ENCODE data around the gene TBC1D3E. TPM values are rescaled to one million over a fixed set of nuclear protein-coding genes. Genes with fewer than 3 reads are reported as not detected.
"Not testable (repeated sequence)": the region's sequence is repeated elsewhere in the genome, so short reads cannot be mapped to it uniquely, and the experiment has no call there.

The TBC1D3E gene
- total RNA-seq = not detected

DNA sequence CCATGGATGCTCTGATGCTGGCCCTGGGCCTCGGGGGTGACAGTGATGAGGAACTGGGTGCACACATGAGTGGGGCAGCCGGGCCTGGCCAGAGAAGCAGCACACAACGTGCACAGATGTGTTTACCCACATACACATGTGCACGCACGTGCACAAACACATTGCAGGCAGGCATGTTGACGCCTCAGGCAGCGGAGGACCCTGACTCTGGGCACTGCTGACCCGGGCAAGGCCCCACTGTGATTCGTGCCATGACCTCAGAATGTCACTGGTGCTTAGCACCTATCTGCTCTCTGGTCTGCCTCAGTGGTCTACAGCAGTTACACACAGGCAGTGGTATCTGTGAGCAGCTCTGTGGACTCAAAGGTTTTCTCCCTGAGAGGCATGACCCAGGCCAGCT is at the start of gene TBC1D3E:
Gene TBC1D3E, plus strand, starts transcription at position 301 of the 400 bp plus-strand sequence. CDS start 1,545 bp downstream, outside the sequence.
- H3K9me3 ChIP-seq; H3K4me3 ChIP-seq; H3K36me3 ChIP-seq; DNase-seq (ENCODE audit: low spot score in 2 of 2); H3K4me1 ChIP-seq; H3K27me3 ChIP-seq; H3K27ac ChIP-seq: not testable (repeated sequence)
- no CpG with 5 or more reads among the region's 9 CpGs for WGBS

DNA sequence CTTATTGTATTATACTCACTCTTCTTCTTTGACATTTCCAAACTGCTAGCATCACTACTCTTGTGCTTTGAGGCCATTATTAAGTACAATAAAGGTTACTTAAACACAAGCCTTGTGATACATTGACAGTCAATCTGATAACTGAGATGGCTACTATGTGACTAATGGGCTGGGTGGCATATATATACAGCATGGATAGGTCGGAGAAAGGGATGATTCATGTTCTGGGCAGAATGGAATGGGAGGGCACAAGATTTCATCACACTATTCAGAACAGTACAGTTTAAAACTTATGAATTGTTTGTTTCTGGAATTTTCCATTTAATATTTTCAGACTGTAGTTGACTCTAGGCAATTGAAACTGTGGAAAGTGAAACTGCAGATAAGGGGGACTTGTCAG is 40.4 kb upstream of the TBC1D3E start:
- H3K27ac ChIP-seq; H3K9me3 ChIP-seq; H3K36me3 ChIP-seq; H3K4me1 ChIP-seq; H3K27me3 ChIP-seq; H3K4me3 ChIP-seq; DNase-seq (ENCODE audit: low spot score in 2 of 2): not testable (repeated sequence)
- no CpG with 5 or more reads among the region's 1 CpG for WGBS

DNA sequence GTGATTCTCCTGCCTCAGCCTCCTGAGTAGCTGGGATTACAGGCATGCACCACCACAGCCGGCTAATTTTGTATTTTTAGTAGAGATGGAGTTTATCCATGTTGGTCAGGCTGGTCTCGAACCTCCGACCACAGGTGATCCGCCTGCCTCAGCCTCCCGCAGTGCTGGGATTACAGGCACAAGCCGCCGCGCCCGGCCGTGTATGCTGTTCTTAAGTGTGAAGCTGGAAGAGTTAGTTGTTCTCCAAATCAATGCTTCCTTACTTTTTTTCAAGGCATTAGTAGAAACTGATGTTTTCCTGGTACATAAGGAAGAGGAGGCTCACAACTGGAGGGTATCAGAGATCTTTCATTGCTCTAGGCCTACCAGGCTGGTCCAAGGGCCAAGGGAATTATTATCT is 39.6 kb upstream of the TBC1D3E start:
- H3K4me3 ChIP-seq, H3K27ac ChIP-seq, H3K9me3 ChIP-seq, H3K36me3 ChIP-seq, H3K4me1 ChIP-seq, H3K27me3 ChIP-seq: not testable (repeated sequence)
- DNase-seq (ENCODE audit: low spot score in 2 of 2) = peak; percentile 21 to 29
- WGBS = no CpG with 5 or more reads among the region's 10 CpGs

DNA sequence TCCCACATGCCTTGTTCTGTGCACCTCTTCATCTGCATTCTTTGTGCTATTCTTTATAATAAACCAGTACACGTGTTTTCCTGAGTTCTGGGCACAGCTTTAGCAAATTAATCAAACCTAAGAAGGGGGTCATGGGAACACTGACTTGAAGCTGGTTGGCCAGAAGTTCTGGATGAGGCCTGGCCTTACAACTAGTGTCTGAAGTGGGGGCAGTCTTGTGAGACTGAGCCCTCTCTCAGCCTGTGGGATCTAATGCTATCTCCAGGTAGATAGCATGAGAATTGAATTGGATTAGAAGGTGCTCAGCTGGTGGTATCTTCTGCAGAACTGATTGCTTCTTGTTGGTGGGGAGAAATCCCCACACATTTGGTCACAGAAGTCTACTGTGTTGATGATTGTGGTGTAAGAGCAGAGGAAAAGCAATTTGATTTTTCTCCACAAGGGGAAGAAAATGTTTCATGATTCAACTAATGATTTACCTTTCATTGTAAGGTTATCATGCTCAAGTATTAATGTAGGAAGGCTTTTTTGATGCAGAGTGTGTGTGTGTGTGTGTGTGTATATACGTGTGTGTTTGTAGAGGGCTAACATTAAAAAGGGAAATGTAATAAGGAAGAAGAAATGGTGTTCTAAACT is 33.6 kb upstream of the TBC1D3E start:
- not testable (repeated sequence) for H3K27ac ChIP-seq; DNase-seq (ENCODE audit: low spot score in 2 of 2); H3K9me3 ChIP-seq; H3K4me1 ChIP-seq; H3K36me3 ChIP-seq; H3K27me3 ChIP-seq; H3K4me3 ChIP-seq
- no CpG with 5 or more reads among the region's 2 CpGs for WGBS

DNA sequence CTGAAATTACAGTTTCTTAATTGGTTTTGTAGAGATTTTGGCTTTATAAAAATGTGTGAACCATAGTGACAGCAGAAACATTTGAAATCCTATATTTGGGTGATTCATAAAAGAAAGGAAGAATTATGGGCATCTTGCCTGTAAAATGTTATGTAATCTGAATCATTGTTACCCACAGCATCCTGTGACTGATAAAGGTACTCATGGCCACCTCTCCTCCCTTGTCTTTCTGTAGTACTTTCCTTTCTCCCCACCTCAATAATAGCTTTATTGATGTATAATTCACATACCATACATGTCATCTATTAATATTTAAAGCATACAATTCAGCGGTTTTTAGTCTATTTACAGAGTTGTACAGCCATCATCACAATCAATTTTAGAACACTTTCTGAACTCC is 28.5 kb upstream of the TBC1D3E start:
- not testable (repeated sequence) for H3K27me3 ChIP-seq; DNase-seq (ENCODE audit: low spot score in 2 of 2)

DNA sequence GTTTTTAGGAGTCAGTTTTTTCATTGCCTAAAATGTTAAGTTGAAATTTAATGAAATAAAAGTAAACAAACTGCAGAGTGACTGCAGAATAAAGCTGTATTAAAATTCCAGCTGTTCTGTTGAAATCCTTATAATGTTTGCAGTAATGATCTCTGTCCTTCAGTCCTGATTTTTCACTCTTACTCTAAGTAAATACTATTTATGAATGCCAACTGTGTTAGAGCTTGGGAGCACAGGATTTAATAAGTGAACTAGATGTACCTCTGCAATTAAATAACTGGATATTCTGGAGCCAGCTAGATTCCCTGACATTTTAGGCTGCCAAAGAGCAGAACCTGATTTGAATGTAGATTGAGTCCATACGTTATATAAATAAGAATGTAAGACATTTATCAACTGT is 7.9 kb upstream of the TBC1D3E start:
- DNase-seq (ENCODE audit: low spot score in 2 of 2); H3K4me1 ChIP-seq; H3K27ac ChIP-seq; H3K36me3 ChIP-seq; H3K9me3 ChIP-seq; H3K27me3 ChIP-seq; H3K4me3 ChIP-seq: not testable (repeated sequence)
- no CpG with 5 or more reads among the region's 1 CpG for WGBS

More for the DNA sequence above, 28.5 kb upstream of the TBC1D3E start:
- WGBS = no CpG with 5 or more reads among the region's 1 CpG
- not testable (repeated sequence) for H3K4me1 ChIP-seq, H3K27ac ChIP-seq, H3K9me3 ChIP-seq, H3K36me3 ChIP-seq, H3K4me3 ChIP-seq

DNA sequence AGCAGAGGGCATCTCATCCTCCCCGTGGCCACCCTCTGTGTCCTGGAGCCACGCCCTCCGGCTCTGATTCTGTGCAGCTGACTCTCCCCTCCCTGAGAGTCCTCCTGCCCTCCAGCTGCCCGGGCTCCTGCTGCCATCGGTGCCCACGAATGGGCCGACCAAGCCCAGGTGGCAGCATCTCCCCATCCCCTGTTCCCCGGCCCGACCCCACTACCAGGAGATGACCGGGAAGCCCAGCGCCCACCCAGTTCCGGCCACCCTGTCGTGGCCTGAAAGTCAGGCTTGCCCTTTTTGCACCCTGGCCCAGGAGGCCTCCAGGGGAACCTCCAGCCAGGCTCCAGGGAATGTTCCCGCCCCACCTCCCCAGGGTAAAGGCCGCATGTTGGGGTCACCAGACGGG is 7.1 kb downstream of the TBC1D3E start:
- H3K9me3 ChIP-seq, H3K27me3 ChIP-seq, H3K4me1 ChIP-seq, H3K36me3 ChIP-seq, H3K4me3 ChIP-seq, H3K27ac ChIP-seq: not testable (repeated sequence)
- peak in 1 of 2 donors; percentile 53 for DNase-seq (ENCODE audit: low spot score in 2 of 2)
- no CpG with 5 or more reads among the region's 16 CpGs for WGBS

Other genes with a start within 250 kb of the TBC1D3E start
- gene TBC1D3K, start 203.5 kb upstream of the TBC1D3E start, total RNA-seq = not detected
- gene TBC1D3L, start 138.9 kb upstream of the TBC1D3E start, total RNA-seq = 100 to 1,000 TPM in 1 of 4 donors, 10 to 100 TPM in 3; 18.1 to 125 (median 23.4) TPM
- not detected for gene TBC1D3D, start 124.0 kb upstream of the TBC1D3E start, total RNA-seq
- gene TBC1D3C, start 59.3 kb upstream of the TBC1D3E start, total RNA-seq = not detected
- not detected for gene TBC1D3, start 64.6 kb downstream of the TBC1D3E start, total RNA-seq
- gene MRPL45, start 169.2 kb downstream of the TBC1D3E start, total RNA-seq = 10 to 100 TPM; 30.3 to 37.4 (median 32.8) TPM
- under 1 TPM in 1 of 4 donors, not detected in 3; 0.17 TPM for gene GPR179, start 216.0 kb downstream of the TBC1D3E start, total RNA-seq
- gene SOCS7, start 223.9 kb downstream of the TBC1D3E start, total RNA-seq = 10 to 100 TPM; 20.7 to 44.9 (median 37.1) TPM

Measured in suprapubic skin (tissue), 4 donors.